Activated gamma-delta T cell (primary cell): ENCODE results near the gene NPY4R2.
"Not testable (repeated sequence)": the region's sequence is repeated elsewhere in the genome, so short reads cannot be mapped to it uniquely, and the experiment has no call there.

ENCODE experiments used
- DNase-seq: peaks from one replicate; lab custom pipeline; 2025; lab: John Stamatoyannopoulos, UW

Gene NPY4R2

DNA sequence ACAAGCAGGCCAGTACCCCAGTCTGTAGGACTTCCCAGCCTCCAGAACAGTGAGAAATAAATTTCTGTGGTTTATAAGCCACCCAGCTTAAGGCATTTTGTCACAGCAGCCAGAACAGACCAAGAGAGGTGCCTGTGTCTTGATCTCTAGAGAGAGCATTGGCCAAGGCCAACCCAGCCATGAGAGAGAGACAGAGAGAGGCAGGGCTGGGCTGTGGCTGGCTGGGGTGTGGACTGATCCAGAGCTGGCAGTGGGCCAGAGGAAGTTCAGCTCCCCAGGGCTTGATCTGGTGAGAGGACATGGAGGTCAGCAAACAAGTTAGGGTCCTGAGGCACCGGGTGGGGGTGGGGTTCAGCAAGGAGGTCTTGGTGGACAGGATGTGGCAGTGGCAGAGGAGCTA lies 14.4 kb downstream of the NPY4R2 start:
- not testable (repeated sequence) for DNase-seq

DNA sequence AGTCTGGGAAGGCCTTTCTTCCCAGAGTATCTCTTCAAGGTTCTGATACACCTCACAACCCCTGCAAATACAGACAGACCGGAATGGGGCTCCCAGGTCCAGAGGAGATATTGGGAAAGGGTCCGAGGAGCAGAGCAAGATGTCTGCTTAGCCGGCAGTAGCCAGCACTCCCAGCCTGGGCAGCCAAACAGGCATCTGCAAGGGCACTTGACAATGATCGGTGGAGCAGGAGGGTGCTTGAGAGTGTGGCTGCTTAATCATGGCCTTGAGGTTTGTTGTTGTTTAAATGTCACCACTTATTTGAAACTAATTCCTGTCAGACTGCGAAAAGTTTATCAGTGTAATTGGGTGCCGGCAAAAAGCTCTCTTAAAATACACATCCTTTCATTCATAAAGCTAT lies 15.0 kb downstream of the NPY4R2 start:
- DNase-seq: not testable (repeated sequence)

DNA sequence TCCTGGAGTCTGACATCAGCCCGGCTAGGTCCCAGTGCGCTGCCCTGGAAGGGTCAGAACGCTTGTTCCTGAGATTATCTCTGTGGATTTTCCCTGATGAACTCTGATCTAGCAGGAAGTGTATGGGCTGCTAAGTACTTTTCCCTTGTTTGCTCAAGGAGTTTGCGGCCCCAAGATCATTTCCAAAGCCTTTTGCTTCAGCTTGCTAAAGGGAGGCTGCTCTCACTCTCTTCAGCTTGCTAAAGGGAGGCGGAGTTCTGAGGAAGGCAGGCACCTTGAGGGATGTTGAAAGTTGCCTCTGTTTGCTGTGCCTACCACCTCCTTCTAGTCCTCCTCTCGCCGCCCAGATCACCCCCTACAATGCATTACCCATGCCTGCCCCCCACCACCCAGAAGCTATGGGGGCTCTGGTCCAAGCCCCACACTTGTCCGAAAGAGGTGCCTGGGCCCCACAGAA lies 18.3 kb downstream of the NPY4R2 start:
- not testable (repeated sequence) for DNase-seq

DNA sequence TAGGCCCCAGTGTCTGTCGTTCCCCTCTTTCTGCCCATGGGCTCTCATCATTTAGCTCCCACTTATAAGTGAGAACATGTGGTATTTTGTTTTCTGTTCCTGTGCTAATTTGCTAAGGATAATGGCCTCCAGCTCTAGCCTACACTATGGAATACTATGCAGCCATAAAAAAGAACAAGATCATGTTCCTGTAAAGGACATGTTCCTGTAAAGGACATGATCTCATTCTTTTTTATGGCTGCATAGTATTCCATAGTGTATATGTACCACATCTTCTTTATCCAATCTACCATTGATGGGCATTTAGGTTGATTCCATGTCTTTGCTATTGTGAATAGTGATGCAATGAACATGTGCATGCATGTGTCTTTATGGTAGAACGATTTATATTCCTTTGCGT lies 19.2 kb downstream of the NPY4R2 start:
- not testable (repeated sequence) for DNase-seq

DNA sequence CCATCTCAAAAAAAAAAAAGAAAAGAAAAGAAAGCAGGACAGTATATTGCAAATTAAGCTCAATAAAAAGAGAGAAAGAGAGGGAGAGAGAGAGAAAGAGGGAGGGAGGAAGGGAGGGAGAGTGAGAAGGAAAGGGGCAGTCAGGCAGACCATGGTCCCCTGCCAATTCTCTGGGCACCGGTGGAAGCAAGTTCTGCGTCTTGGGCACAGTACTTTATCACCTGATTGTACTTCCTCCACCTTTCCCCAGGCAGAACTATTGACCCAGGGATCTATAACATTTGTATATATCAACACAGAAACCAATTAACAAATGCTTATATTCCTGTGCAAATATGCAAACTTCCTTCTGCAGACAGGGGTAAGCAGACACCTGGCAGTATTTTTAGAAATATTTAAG lies 22.4 kb downstream of the NPY4R2 start:
- not testable (repeated sequence) for DNase-seq

DNA sequence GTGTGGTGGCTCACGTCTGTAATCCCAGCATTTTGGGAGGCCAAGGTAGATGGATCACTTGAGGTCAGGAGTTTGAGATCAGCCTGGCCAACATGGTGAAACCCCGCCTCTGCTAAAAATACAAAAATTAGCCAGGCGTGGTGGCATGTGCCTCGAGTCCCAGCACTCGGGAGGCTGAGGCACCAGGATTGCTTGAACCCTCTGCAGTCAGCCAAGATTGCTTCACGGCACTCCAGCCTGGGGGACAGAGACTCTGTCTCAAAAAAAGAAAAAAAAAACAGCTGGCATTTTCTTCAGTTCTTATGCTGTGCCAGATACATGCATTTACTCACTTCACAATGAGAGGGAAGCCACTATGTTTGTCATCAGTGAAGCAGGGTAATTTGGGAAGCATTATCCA lies 22.9 kb downstream of the NPY4R2 start:
- not testable (repeated sequence) for DNase-seq

DNA sequence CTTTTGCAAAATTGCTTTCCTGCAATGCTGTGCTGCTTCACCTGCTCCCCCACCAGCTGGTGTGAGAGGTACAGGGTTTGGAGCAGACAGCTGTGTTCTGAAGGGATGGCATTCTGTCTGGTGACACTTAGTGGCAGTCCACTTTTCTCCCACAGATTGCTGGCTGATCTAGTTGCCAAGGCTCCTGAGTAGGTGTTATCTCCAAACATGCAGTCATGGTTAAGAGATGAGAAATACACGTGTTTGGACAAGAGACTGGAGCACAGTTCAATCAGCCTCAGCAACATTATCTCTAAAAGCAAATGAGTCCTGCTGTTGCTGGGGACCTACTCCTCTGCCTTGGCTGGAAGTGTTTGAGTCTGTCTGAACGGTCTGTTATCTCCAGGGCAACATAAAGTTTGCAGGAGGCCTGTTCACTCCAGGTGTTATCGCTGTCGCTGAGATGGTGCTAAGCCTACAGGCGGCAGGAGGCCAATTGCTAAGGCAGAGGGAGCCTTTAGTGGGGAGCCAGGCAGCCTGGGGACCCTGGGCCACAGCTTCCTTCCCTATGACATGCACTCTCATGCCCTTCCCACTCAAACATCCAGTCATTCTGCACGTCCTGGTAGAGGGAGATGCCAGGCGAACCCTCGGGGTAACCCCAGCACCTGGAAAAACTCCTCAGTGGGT lies 24.0 kb downstream of the NPY4R2 start:
- not testable (repeated sequence) for DNase-seq

DNA sequence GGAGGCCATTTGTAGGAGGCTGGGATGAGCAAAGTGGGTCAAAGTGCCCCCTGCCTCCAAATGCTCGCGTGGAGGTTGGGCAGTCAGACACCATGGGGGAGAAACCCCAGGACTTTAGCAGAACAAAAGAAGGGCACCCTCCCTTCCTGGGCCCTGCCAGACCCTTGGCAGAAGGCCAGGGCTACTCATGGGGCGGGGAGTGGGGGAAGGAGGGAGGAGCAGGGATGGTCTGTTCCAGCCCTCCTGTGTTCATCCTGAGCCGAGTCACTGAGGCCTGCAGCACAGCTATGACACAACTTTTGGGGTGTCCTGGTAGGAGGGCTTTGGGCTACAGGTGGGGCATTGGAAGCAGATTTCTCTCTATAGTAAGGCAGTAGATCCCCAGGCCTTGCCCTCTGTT lies 24.9 kb downstream of the NPY4R2 start:
- DNase-seq: not testable (repeated sequence)

DNA sequence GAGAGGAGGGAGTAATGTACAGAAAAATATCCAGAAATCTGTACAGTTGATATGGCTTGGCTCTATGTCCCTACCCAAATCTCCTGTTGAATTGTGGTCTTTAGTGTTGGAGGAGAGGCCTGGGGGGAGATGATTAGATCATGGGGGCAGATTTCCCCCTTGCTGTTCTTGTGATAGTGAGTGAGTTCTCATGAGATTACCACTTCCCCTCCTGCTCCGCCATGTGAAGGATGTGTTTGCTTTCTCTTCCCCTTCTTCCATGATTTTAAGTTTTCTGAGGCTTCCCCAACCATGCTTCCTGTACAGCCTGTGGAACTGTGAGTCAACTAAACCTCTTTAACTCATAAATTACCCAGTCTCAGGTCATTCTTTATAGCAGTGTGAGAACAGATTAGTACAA lies 29.0 kb downstream of the NPY4R2 start:
- not testable (repeated sequence) for DNase-seq

DNA sequence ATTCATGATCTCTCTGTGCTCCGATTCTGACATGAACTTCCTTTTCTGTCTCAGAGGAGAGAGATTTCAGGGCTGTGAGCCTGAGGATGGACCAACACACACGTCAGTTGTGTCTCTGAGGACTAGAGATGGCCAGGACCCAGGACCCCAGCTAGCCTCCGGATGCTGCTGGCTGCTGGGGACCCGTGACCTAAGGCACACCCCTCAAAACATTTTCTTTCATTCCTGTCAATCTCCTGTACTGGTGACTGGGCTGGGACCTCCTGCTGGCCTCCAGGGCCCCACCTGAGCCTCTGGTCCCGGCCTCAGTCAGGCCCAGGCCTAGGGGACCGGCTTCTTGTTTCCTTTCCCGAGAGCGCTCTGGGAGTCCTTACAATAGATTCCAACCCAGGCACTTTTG lies 38.7 kb downstream of the NPY4R2 start:
- not testable (repeated sequence) for DNase-seq

DNA sequence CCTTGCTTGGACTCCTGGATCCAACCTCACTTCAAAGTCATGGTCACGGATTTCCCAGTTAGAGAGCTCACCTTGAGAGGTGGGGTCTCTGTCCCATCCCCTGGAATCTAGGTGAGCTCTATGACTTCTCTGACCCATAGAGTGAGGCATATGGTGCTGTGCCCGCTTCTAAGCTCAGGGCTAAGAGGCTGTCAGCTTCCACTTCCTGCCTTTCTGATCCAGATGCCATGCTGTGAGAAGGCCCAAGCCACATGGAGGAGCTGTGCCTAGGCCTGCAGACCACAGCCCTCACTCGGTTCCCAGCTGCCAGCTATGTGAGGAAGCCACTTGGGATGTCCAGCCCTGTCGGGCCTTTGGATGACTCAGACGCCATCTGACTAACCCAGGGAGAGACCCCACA lies 41.2 kb downstream of the NPY4R2 start:
- not testable (repeated sequence) for DNase-seq

DNA sequence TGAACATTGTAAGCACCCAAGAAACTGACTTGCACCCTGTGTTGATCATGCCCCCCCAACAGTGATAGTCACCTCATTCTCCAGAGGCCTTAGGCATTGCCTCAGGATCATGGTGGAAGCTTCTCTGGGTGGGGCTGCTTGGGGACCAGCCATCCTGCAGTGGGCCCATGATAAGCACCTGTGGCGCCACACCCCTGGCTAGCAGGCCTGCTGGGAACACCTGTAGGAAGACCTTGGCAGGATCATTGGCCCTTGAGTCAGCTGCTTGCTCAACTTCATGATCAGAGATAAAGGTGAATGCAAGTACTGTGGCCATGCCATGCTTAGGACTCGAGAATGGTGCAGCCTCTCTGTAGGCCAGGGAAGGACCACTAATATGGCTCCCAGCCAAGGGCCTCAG lies 42.2 kb downstream of the NPY4R2 start:
- DNase-seq: not testable (repeated sequence)

DNA sequence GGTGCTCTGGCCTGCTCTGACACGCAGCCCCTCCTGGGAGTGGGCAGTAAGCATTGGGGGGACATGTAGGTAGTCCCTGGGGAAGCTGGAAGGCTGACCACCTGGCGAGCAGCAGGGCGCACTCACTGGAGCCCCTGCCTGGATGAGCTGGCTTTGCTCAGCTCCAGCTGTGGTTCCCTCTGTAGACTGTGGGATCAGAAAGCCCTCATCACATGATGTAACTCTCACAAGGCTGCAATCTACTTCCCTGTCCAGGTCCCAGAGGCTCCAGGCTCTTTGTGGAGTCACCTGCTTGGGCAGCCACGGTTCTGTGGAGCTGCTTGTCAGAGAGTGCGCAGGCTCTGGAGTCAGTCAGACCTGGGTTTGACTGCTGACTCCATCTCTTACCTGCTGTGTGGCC lies 44.3 kb downstream of the NPY4R2 start:
- DNase-seq: not testable (repeated sequence)

DNA sequence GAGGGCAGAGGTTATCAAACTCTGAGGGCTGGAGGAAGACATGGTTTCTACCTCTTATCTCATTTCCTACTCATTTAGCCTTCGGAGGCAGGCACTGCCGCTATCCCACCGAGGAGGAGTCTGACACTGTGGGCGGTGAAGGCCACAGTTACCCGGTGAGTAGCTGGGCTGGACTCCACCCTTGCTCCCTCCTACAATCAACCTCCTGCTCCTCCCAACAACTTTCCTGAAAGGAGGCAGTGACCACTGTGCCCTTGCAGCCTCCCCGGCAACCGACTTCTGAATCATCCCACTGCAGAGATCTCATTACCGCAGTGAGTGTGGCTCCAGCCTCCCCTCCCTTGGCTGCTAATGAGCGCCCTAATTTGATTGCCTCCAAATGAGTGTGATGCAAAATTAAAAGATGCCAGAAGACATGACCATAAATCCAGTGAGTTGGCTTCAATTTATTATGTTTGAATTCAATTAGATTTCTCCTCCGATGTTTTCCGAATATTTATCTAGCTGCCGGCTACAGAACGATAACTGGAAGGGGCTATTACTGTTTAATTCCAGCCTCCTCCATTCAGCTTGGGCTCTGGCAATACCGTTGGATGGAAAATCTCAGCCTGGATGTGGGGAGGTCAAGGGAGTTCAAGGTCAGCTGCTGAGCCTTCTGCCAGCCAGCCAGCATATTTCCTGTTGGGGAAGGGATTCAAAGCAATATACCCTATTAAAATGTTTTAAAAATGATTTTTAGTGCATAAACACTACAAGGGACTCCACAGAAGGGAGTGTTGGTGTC lies 46.0 kb downstream of the NPY4R2 start:
- not testable (repeated sequence) for DNase-seq

DNA sequence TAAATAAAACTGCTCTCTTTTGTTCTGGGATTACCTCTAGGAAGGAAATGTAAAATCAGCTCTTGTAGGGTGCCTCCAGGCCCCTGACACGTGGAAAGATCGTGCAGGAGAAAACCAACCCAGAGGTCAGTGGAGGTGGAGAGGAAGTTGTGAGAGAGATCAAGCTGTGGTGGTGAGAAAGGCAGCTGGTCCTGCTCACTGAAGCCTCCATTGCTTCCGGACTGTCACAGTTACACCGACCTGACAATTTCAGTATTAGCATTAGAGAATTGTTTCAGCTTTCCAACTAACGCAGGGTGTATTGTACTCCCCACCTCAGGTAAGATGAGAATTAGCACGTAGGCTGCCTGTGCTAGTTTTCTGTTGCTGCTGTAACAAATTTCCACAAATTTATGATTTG lies 50.5 kb downstream of the NPY4R2 start:
- not testable (repeated sequence) for DNase-seq

DNA sequence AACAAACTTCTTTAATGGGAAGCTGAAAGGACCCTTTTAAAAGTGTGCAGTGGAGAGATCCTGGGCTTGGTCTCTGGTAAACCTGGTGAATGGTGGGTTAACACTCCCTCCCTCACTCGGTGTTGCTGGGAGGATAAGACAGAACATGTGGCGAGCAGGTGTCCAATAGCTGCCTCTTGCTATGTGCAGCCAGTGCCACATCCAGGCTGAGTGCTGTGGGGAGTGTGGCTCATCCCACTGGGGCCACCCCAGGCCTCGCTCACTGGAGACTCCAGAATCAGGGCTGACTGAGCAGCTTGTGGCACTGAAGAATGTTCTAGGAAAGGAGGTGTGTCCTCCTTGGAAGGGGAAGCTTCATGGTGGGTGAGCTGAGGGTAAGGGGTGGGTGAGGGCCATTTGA lies 51.6 kb downstream of the NPY4R2 start:
- not testable (repeated sequence) for DNase-seq

DNA sequence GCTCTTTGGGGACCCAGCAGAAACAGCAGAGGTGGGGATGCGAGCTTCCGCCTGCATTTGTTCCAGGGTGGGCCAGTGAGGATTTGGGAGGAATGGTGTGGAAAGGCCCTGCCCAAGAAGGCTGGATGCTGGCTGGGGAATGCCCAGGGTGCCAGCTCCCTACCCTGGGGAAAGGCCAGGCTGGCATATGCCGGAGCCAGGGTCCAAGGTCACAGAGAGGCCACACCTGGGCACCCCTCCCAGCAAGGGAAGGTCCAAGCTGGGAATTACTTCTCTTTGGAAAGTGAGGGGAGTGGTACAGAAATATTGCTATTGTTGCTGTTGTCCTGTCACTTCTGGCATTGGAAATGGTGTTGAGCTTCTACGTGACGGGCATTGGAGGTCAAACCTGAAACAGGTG lies 53.1 kb downstream of the NPY4R2 start:
- not testable (repeated sequence) for DNase-seq

DNA sequence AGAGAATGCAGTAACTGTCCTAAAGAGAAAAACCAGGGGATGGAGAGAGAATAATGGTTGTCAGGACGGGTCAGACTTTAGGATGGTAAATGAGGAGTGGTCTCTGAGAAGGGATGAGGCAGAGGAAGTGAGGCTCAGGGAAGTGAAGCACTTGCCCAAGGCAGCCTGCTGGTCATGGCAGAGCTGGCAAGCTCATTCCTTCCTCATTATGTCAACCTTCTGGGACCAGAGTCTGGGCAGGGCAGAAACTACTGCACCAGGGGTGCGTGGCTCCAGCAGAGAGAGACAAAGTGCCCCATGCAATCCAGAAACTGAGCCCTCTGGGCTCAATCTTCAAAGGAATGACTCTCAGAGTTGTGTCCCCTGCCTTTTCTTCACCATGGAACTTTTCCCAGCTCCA lies 53.6 kb downstream of the NPY4R2 start:
- not testable (repeated sequence) for DNase-seq
